Aorta (tissue), 5 donors: ENCODE results near the gene OAS3. TPM values are rescaled to one million over a fixed set of nuclear protein-coding genes. Genes with fewer than 3 reads are reported as not detected.
A peak's percentile ranks its signal among the peaks of the same experiment; 100 is the strongest.
"Not testable (repeated sequence)": the region's sequence is repeated elsewhere in the genome, so short reads cannot be mapped to it uniquely, and the experiment has no call there.

Source experiments
- ATAC-seq: fragments of 200-7000 bp; cut with Tn5 transposase; one replicate; pipeline ENCODE4 v1.9.1; 2022; ENCODE audit warnings: moderate library complexity; ENCODE audit not compliant: low FRiP score
- DNase-seq, 2 donors: peaks; one replicate each; pipeline ENCODE4 v3.0.0-alpha.2; 2020
- H3K27ac ChIP-seq, 2 donors: one replicate each; pipeline ENCODE4 v1.5.1; 2013; ENCODE audit warnings: low read length in 2 of 2, mild to moderate bottlenecking in 2 of 2, moderate library complexity in 2 of 2, control low read depth in 1 of 2, inconsistent platforms in 1 of 2, low read depth in 1 of 2
- H3K27me3 ChIP-seq, 2 donors: one replicate each; pipeline ENCODE4 v1.6.1; 2013; ENCODE audit warnings: control low read depth in 1 of 2, low read length in 1 of 2, mild to moderate bottlenecking in 1 of 2, moderate library complexity in 1 of 2; ENCODE audit not compliant: insufficient read depth in 2 of 2, control insufficient read depth in 1 of 2
- H3K36me3 ChIP-seq, 2 donors: one replicate each; pipeline ENCODE4 v1.6.1; 2013; ENCODE audit warnings: control low read depth in 1 of 2, low read length in 1 of 2, mild to moderate bottlenecking in 1 of 2; ENCODE audit not compliant: insufficient read depth in 2 of 2, control insufficient read depth in 1 of 2
- H3K4me1 ChIP-seq, 2 donors: one replicate each; pipeline ENCODE4 v1.6.1; 2013; ENCODE audit warnings: low read length in 2 of 2, control low read depth in 1 of 2, mild to moderate bottlenecking in 1 of 2, moderate library complexity in 1 of 2; ENCODE audit not compliant: insufficient read depth in 2 of 2, control insufficient read depth in 1 of 2
- H3K4me3 ChIP-seq, 2 donors: one replicate each; pipeline ENCODE4 v1.5.1; 2013; ENCODE audit warnings: low read length in 2 of 2, control low read depth in 1 of 2, mild to moderate bottlenecking in 1 of 2
- H3K9me3 ChIP-seq: one replicate; pipeline ENCODE4 v1.6.1; 2013; ENCODE audit warnings: mild to moderate bottlenecking, low read length; ENCODE audit not compliant: control insufficient read depth
- WGBS, 2 donors: extraction: QIAGEN DNeasy Blood & Tissue Kit; methylation state at CpG; one replicate each; pipeline ENCODE4 v1.1.7; 2013; 5-methylcytosine and 5-hydroxymethylcytosine counted together
- intact Hi-C, 2 donors: fragments of 100-400 bp; cut with DNase I; formaldehyde crosslinking; loops; one replicate each; pipeline versions ENCODE4 v1.14.2 to v1.15.0; 2022
- polyA plus RNA-seq, 2 donors: library from polyadenylated mRNA; stranded (reverse); fragments of 200-250 nt; gene quantifications; one replicate each; pipeline ENCODE4 v1.2.3, GENCODE V29; 2013
- total RNA-seq, 2 donors: library from RNA; stranded (reverse); fragmentation: NEBNext Ultra II Directional; extraction: Animal tissue kit (Norgen Biotek cat#: 25700); gene quantifications; one replicate each; pipeline ENCODE4 v1.2.1, GENCODE V29; 2021
- donor health status: healthy with polysubstance abuse.
- donor health status: Bipolar disorder and iron deficiency.
- donor health status: DM: no; HTN: no; CAD: no.
- donor health status: DM: no; HTN: no; CAD: no.
- donor health status: DM: yes; HTN: yes; CAD: no.

OAS3 gene
- total and polyA plus RNA-seq, 4 donors: 2.6 to 19.1 (median 10.8) TPM

DNA sequence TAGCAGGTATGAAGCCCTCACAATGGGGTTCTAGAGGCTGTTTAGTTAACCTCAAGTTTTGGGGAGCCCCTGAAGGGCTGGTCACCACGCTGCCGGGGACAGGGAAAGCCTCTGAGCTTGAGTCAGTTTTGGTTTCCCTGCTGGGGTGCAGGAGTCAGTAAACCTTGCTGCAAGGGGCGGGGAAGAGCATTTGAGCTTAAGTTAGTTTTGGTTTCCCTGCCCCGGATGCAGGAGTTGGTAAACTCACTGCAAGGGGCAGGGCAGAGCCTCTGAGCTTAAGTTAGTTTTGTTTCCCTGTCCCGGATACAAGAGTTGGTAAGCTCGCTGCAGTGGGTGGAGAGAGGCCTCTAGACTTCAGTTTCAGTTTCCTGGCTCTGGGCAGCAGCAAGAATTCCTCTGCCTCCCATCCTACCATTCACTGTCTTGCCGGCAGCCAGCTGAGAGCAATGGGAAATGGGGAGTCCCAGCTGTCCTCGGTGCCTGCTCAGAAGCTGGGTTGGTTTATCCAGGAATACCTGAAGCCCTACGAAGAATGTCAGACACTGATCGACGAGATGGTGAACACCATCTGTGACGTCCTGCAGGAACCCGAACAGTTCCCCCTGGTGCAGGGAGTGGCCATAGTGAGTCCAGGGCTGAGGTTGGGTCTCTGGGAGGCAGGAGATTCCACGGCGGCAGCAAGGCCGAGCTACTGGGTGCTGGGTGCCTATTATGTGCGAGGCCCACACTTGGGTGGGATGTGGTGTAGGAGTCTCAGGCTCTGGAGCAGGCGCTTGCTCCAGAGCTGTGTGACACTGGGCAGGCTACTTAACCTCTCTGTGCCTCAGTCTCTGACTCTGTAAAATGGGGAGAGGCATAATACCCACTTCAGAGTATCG, 40.1 kb downstream of the OAS3 start, which contains the start of gene OAS2:
OAS2 (plus strand) TSS at position 357 of the 878 bp plus-strand sequence; CDS start at position 447, 90 bp downstream.
- H3K27ac ChIP-seq: peak within 1 kb of the TSS in 1 of 2 donors; percentile 26
- WGBS, 2 donors: 42 to 43% methylated on average over 19 of the region's 19 CpGs
- DNase-seq (peak; percentile 76 to 77), ATAC-seq (peak; percentile 92)
- intact Hi-C loops: no loop called here
- H3K9me3 ChIP-seq: no peaks in the 10 kb centered on the region
- peaks cover 0 to 3% of the 10 kb centered on the region in 2 donors for H3K4me1 ChIP-seq
- H3K36me3 ChIP-seq: no peaks in the 10 kb centered on the region
- no peaks in the 10 kb centered on the region for H3K27me3 ChIP-seq
- peak within 1 kb of the TSS in 1 of 2 donors; percentile 52 for H3K4me3 ChIP-seq

DNA sequence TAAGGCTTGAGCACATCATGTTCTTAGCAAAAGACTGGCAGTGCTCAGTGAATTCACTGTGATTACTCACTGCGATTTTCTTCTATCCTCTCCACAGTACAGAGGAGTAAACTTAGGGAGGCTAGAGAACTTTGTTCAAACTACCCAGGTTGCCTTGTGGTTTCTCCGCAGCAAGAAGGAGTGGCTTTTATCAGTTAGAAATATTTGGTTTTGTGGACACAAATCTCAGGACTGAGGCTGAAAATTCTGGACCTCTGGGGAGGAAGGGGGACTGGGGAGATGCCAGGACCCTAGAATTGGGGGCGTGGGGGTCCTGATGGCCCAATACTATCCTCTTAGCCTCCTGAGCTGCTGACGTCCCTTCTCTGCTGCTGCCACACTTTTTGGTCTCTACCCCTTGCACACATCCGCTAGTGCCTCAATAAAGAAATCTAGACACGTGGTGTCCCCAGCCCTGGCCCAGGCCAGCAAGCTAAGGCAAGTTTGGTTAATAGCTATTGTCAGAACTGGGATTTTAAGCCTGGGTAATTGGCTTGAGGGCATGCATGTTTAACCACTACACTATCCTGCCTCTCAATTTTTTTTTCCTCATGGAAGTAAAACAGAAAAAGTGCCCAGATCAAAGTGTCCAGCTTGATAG, 40.9 kb downstream of the OAS3 start:
- H3K4me1 ChIP-seq: peaks cover 0 to 3% of the 10 kb centered on the region in 2 donors
- intact Hi-C loops: no loop called here
- no peaks in the 10 kb centered on the region for H3K36me3 ChIP-seq
- no peaks in the 10 kb centered on the region for H3K27me3 ChIP-seq
- no peaks in the 10 kb centered on the region for H3K9me3 ChIP-seq
- WGBS, 2 donors: 80 to 82% methylated on average over 6 of the region's 6 CpGs
- DNase-seq (peak; percentile 55 to 62), ATAC-seq (no peak)
- H3K27ac ChIP-seq: no peak overlapping the region
- peak overlapping the region in 1 of 2 donors; percentile 52 for H3K4me3 ChIP-seq

DNA sequence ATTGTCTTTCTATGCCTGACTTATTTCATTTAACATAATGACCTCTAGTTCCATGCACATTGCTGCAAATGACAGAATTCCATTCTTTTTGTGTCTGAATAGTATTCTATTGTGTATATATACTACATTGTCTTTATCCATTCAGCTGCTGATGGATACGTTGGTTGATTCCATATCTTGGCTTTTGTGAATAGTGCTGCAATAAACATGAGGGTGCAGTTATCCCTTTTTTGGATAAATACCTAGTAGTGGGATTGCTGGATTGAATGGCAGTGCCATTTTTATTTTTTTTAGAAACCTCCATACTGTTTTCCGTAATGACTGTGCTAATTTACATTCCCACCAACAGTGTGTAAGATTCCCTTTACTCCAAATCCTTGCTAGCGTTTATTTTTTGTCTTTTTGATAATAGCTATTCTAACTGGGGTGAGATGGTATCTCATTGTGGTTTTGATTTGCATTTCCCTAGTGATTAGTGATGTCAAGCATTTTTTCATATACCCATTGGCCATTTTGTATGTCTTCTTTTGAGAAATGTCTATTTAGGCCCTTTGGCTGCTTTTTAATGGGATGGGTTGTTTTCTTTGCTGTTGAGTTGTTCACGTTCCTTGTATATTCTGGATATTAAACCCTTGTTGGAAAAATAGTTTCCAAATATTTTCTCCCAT, 42.4 kb downstream of the OAS3 start:
- ATAC-seq (no peak), DNase-seq (no peak)
- Histone ChIP-seq H3K27ac (no peak overlapping the region), H3K4me3 (no peak overlapping the region), H3K36me3 (no peaks in the 10 kb centered on the region), H3K27me3 (no peaks in the 10 kb centered on the region), H3K9me3 (no peaks in the 10 kb centered on the region), H3K4me1 (peaks cover 0 to 3% of the 10 kb centered on the region in 2 donors)
- intact Hi-C loops: no loop called here
- WGBS, 2 donors: 71 to 73% methylated on average over 4 of the region's 4 CpGs

DNA sequence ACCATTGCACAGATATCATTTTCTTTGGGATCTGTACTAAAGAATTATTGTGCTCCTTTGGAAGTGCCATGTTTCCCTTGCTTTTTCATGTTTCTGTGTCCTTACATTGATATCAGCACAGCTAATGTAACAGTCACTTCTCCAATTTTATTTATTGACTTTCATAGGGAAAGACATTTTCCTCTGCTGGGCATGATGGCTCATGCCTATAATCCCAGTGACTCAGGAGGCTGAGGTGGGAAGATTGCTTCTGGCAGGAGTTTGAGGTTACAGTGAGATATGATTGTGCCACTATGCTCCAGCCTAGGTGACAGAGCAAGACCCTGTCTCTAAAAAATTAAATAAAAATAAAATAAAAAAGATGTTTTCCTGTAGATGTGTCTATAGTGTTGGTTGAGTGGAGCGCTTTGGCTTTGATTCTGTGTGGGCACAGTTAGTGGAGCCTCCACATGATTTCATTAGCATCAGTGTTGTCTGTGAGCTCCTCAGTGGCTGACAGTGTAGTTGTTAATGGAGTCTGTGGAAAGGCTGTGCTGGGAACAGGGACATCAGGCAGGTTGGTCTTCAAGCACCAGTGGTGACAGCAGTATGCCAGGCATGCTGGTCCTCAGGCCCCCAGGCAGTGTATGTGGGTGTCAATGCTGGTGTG, 47.5 kb downstream of the OAS3 start:
- no peak for ATAC-seq
- no peak for DNase-seq

DNA sequence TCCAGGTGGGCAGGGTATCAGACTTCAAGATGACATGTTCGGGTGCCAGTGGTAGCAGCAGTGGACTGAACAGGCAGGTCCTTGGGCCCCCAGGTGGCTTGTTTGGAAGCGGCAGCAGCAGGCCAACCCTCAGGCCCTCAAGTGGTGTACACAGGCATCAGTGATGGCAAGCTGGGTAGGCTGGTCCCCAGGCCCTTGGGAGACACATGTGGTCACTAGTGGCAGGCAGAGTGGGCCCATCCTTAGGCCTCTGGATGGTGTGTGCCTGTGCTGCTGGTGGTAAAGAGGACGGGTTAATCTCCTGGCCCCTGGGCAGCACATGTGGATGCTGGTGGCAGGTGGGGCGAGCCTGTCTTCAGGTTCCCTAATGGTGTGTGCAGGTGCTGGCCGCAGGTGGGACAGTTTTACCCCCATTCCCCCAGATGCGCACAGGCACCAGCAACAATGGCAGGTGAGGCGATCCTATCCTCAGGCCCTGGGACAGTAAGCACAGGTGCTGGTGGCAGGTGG, 48.1 kb downstream of the OAS3 start:
- Histone ChIP-seq H3K27me3 (no peaks in the 10 kb centered on the region), H3K9me3 (no peaks in the 10 kb centered on the region), H3K4me3 (no peak overlapping the region), H3K27ac (no peak overlapping the region), H3K4me1 (no peaks in the 10 kb centered on the region), H3K36me3 (no peaks in the 10 kb centered on the region)
- intact Hi-C loops: no loop called here
- ATAC-seq: no peak
- 83 to 90% methylated on average over 7 of the region's 7 CpGs for WGBS, 2 donors
- DNase-seq: peak in 1 of 2 donors; percentile 45

More for the DNA sequence above, 47.5 kb downstream of the OAS3 start:
- 96% methylated on average over 1 of the region's 1 CpG for WGBS, 2 donors
- Histone ChIP-seq H3K4me3 (no peak overlapping the region), H3K27me3 (no peaks in the 10 kb centered on the region), H3K36me3 (no peaks in the 10 kb centered on the region), H3K4me1 (no peaks in the 10 kb centered on the region), H3K9me3 (no peaks in the 10 kb centered on the region), H3K27ac (no peak overlapping the region)
- intact Hi-C loops: no loop called here

DNA sequence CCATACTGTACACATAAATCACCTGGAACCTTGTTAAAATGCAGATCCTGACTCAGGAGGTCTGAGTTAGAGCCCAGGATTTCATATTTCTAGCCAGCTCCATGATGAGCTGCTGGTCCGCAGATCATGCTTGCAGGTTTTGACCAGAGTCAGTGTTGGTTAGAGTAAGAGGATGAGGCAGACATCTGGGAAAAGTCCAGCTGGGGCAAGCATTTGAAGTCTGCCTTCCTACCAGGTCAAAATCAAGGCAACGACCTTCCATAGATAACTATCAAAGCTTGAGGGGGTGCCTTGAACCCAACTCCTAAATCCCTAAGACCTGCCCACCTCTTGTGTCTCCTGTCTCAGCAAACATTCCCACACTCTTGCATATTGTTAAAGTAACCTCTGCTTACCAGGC, 49.3 kb downstream of the OAS3 start:
- WGBS, 2 donors: 74 to 81% methylated on average over 2 of the region's 2 CpGs
- no peaks in the 10 kb centered on the region for H3K9me3 ChIP-seq
- no peak overlapping the region for H3K27ac ChIP-seq
- no peaks in the 10 kb centered on the region for H3K36me3 ChIP-seq
- H3K27me3 ChIP-seq: no peaks in the 10 kb centered on the region
- no peak for ATAC-seq
- no peak for DNase-seq
- no peaks in the 10 kb centered on the region for H3K4me1 ChIP-seq
- intact Hi-C loops: no loop called here
- no peak overlapping the region for H3K4me3 ChIP-seq

DNA sequence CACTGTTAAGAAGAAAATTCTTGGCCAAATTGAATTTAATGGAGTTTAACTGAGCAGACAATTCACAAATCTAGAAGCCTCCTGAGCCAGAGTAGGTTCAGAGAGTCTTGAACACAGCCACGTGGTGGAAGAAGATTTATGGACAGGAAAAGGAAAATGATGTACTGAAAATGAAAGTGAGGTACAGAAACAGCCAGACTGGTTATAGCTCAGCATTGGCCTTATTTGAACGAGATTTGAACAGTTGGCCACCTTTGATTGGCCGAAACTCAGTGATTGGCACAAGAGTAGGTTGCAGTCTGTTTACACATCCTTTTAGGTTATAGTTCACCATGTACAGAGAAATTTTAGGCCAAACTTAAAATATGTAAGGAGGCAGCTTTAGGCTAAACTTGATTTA, 50.0 kb downstream of the OAS3 start:
- ATAC-seq (no peak), DNase-seq (no peak)
- intact Hi-C loops: no loop called here
- no peak overlapping the region for H3K4me3 ChIP-seq
- H3K4me1 ChIP-seq: no peaks in the 10 kb centered on the region
- H3K27ac ChIP-seq: no peak overlapping the region
- WGBS, 2 donors: 52 to 63% methylated on average over 3 of the region's 3 CpGs
- no peaks in the 10 kb centered on the region for H3K9me3 ChIP-seq
- H3K27me3 ChIP-seq: no peaks in the 10 kb centered on the region
- no peaks in the 10 kb centered on the region for H3K36me3 ChIP-seq

DNA sequence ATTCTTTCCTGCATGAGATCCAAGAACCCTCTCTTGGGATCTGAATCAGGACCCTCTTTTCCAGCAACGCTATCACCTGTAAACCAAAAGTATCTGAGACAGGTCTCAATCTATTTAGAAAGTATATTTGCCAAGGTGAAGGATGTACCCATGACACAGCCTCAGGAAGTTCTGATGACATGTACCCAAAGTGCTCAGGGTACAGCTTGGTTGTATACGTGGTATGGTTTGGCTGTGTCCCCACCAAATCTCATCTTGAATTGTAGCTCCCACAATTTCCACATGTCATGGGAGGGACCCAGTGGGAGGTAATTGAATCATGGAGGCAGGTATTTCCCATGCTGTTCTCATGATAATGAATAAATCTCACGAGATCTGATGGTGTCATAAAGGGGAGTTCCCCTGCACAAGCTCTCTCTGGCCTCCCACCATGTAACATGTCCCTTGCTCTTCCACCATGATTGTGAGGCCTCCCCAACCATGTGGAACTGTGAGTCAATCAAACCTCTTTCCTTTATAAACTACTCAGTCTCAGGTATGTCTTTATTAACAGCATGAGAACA, 50.6 kb downstream of the OAS3 start:
- H3K9me3 ChIP-seq, H3K4me3 ChIP-seq, DNase-seq, intact Hi-C loops, H3K36me3 ChIP-seq, H3K27ac ChIP-seq, H3K27me3 ChIP-seq, ATAC-seq, H3K4me1 ChIP-seq: not testable (repeated sequence)
- 77 to 81% methylated on average over 3 of the region's 3 CpGs for WGBS, 2 donors
